Measurements from ENCODE around the gene XRCC6. TPM values are rescaled to one million over a fixed set of nuclear protein-coding genes. Genes with fewer than 3 reads are reported as not detected.
A peak's percentile ranks its signal among the peaks of the same experiment; 100 is the strongest.
"Not testable (repeated sequence)": the region's sequence is repeated elsewhere in the genome, so short reads cannot be mapped to it uniquely, and the experiment has no call there.

The XRCC6 gene
- total RNA-seq, 1 experiment from 2014 or later, result 601 TPM

DNA sequence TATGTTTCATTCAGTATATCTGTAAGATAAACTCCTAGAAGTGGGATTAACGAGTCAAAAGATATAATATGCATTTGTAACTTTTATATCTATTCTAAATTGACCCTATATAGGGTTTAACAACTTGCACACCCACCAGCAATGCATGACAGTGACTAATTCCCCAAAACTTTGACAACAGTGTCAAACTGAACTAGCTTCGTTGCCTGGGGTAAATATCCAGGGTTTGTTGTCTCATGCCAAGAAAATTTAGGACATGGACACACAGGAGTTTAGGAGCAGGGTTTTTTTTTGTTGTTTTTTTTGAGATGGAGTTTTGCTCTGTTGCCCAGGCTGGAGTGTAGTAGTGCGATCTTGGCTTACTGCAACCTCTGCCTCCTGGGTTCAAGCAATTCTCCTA is 62.5 kb downstream of the XRCC6 start:
- no peak for DNase-seq (ENCODE audit: low read depth)

DNA sequence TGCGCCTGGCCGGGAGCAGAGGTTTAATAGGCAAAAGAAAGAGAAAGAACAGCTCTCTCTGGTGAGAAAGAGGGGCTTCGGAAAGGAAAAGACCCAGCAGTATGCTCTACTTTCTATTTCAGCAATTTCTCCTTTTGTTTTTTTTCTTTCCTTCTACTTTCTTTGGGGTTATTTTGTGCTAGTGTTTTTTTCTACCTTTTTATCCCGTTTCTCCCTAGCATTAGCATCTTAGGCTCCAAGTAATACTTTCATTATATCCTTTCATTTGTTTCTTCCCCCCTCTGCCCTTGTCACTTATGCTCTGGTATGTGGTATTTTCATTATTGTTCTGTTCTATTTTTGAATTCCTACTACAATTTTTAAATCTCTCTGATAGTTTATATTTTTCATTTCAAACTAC is 63.1 kb downstream of the XRCC6 start:
- no peak for DNase-seq (ENCODE audit: low read depth)

GRCh38 chr22:41686890-41687289 is 65.8 kb downstream of the XRCC6 start:
- not testable (repeated sequence) for DNase-seq (ENCODE audit: low read depth)

DNA sequence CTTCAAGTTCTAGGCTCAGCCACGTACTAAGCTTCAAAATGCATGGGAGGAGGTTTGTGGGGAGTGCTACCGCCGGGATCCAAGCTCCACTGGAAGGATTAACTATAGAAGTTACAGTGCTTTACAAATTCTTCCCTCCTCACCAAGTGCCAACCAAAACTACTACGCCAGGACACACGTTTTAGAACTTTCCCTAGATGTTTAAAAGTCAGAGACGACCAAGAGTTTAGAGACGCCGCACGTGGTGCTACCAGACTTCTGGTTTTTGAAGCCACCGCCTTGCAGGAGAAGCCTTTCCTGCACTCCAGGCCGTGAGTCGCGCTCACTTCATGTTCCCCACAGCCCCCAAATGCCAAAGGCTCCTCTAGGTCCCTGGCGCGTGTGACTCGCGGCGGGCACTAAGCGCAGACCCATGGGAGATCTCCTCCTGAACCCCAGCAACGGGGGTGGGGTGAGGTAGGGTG is 66.8 kb downstream of the XRCC6 start:
- peak; percentile 7 for DNase-seq (ENCODE audit: low read depth)

DNA sequence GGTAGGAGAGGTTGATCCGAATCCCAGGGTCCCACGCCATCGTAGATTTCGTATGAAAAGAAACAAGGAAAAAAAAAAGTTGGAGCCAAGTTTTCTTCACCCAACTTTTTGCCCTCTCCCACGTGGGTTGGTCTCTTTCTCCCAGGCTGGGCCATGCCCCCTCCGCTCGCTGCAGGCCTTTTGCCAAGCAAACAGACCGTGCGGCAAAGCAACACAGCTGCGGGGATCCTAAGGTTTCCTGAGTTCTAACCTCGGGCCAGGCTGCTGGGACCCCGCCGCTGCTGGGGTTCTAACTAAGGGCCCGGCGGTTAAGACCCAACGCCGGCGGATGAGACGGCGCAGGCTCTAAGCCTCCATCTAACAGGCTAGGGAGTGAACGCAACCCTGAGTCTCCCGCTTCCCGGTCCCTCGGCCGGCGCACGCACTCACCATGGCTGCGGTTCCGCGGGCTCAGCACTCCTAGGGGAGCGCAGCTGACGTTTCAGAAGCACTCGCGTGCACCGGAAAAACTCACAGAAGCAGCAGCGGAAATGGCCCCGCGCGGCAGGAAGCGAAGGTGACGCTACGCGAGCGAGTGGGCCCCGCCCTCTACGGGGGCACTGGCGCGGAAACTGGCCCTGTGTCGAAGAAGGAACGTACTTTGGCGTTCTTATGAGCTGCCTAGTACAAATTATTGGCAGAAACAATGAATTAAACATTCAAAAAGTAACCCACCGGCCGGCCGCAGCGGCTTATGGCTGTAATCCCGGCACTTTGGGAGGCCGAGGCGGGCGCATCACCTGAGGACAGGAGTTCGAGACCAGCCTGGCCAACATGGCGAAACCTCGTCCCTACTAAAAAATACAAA is 67.5 kb downstream of the XRCC6 start, which contains the start of gene SNU13:
TSS of gene SNU13 (minus strand) at position 503 of the 847 bp plus-strand sequence. CDS start at position 432, 71 bp downstream.
- DNase-seq (ENCODE audit: low read depth), result peak; percentile 87

GRCh38 chr22:41690476-41690875 is 69.4 kb downstream of the XRCC6 start:
- DNase-seq (ENCODE audit: low read depth), result no peak

DNA sequence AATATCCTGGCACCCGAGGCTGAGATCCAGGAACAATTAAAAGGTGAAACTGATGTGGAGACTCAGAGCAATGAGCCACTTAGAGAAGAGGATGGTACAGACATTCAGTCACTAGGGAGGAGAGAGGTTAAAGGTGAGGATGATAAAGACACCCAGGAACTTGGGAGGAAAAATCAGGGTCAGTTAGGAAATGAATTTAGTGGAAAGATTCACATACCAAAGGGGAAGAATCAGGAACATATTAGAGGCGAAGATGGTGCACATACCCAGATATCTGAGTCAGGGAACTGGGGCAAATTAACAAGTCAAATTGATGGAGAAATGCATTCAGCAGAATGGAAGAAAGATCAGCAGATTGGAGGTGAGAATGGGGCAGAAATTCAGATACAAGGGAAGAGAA is 74.1 kb downstream of the XRCC6 start:
- DNase-seq (ENCODE audit: low read depth), result no peak

DNA sequence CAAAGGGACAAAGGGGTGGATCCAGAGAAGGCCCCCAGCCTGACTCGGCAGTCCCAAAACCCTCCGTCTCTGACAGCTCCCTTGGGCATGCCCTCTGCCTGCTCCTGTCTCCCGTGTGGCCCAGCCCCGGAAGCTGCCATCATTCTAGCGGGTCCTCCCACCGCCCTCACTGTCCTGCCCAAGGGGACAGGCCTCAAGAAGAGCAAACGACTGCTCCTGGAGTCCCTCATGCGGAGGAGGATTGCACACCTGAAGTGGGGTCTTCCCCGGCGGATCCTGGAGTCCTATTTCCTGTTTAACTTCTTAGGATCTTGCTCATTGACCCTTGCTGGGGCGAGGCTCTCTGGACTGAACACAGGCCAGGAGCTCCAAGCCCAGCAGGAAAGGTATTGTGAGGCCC is 75.6 kb downstream of the XRCC6 start:
- no peak for DNase-seq (ENCODE audit: low read depth)

DNA sequence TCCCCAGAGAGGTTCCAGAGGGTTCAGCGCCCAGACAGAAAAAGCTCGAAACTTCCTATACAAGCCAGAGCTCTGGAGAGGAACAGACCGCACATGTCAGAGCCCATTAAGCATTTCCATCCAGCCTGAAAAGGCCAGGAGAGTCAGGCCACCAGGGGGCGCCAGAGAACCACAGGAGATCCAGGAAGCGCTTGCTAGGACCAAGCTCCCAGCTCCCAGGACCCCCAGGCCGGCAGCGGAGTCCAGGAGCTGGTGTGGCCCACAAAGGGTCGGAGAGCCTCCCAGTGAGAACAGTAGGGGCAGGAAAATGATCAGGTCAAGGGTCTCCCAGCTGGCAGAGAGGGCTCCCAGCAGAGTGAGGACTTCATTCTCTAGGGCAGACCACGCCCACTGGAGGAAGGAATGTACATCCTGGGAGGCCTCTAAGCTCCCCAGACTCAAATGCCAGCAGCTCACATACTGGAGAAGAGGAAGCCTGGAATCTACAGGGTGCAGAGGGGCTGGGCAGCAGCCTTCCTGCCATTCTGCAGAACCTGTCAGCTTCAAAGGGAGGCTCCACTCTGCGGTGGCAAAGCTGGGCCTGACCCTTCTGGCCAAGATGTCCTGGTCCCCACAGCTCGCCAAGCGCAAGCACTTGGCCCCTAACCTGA is 76.2 kb downstream of the XRCC6 start:
- DNase-seq (ENCODE audit: low read depth), result peak; percentile 83

- DNase-seq (ENCODE audit: low read depth), result peak; percentile 4
Observed at GRCh38 chr22:41699264-41700107, 78.4 kb downstream of the XRCC6 start, which contains the start of gene MEI1. Gene MEI1, plus strand, starts transcription at chr22:41699503. Its CDS starts 36 bp downstream, at chr22:41699539.

DNA sequence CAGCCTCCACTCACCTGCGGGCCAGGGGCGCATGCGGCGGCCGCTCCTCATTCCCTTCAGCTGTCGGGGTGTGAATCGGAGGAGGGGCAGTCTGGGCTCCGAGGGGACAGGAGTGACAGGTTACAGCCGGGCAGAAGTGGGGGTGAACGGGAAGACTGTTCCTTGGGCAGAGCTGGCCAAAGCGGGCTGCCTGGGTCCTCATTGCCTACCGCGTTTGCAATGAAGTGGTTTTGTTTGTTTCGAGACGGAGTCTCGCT is 78.9 kb downstream of the XRCC6 start:
- no peak for DNase-seq (ENCODE audit: low read depth)

DNA sequence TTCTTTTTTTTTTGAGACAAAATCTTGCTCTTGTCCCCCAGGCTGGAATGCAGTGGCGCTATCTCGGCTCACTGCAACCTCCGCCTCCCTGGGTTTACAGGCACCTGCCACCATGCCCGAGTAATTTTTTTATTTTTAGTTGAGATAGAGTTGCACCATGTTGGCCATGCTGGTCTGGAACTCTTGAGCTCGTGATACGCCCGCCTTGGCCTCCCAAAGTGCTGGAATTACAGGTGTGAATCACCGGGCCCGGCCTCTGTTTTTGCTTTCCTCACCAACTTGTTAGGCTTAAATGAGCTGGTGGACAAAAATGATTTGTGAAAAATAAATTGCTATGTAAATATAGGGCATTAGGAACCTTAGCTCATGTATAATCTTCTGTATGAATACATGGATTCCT is 81.7 kb downstream of the XRCC6 start:
- no peak for DNase-seq (ENCODE audit: low read depth)

DNA sequence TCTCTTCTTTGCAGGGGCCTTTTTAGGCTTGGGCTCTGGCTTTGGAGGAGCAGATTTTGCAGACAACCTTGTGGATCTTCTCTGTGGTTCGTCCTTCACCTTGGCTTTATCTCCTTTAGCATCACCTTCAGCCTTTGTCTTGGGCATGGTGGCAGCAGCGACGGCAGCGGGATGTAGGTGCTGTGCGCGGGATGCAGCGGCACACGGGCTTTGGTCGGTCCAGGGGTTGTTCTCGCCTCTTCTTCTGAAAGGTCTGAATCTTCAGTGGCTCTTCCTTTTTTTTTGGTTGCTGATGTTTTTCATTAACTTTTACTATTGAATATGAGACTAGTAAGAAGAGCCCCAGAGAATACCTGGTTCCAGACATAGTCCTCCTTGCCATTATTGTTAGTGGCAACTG is 88.2 kb downstream of the XRCC6 start:
- no peak for DNase-seq (ENCODE audit: low read depth)

- DNase-seq (ENCODE audit: low read depth), result peak; percentile 44
Observed at GRCh38 chr22:41713004-41713403, 91.9 kb downstream of the XRCC6 start.

Small RNAs within 50 kb of the gene (small RNA-seq; reads per million reads assigned to genes)
- not detected for gene HMGN2P10
- not detected for gene RF00019
- not detected for gene RNU6-476P

Other genes with a start within 250 kb of the XRCC6 start
- 4.1 and 6.7 TPM in 2 replicates for gene TEF, start 239.4 kb upstream of the XRCC6 start, total RNA-seq (2014; rRNA removed; shearing (Covaris generic))
- 14.2 and 23.8 TPM in 2 replicates for gene TOB2, start 174.5 kb upstream of the XRCC6 start, total RNA-seq (2014; rRNA removed; shearing (Covaris generic))
- gene PHF5A, start 152.6 kb upstream of the XRCC6 start, total RNA-seq (2014; rRNA removed; shearing (Covaris generic)), result 147 and 167 TPM in 2 replicates
- gene ACO2, start 152.2 kb upstream of the XRCC6 start, total RNA-seq (2014; rRNA removed; shearing (Covaris generic)), result 75.6 and 86.8 TPM in 2 replicates
- 21.5 and 26.6 TPM in 2 replicates for gene POLR3H, start 76.8 kb upstream of the XRCC6 start, total RNA-seq (2014; rRNA removed; shearing (Covaris generic))
- gene CSDC2, start 60.3 kb upstream of the XRCC6 start, total RNA-seq (2014; rRNA removed; shearing (Covaris generic)), result 0.08 and 0.13 TPM in 2 replicates
- gene PMM1, start 31.5 kb upstream of the XRCC6 start, total RNA-seq (2014; rRNA removed; shearing (Covaris generic)), result 7.2 and 9.1 TPM in 2 replicates
- gene DESI1, start 252 bp upstream of the XRCC6 start, total RNA-seq (2014; rRNA removed; shearing (Covaris generic)), result 71.2 and 102 TPM in 2 replicates
- gene SNU13, start 67.6 kb downstream of the XRCC6 start, total RNA-seq (2014; rRNA removed; shearing (Covaris generic)), result 229 and 305 TPM in 2 replicates
- gene MEI1, start 78.2 kb downstream of the XRCC6 start, total RNA-seq (2014; rRNA removed; shearing (Covaris generic)), result 1.4 and 2.4 TPM in 2 replicates
- gene CCDC134, start 179.4 kb downstream of the XRCC6 start, total RNA-seq (2014; rRNA removed; shearing (Covaris generic)), result 6.4 and 9.8 TPM in 2 replicates
- 62.0 and 75.9 TPM in 2 replicates for gene SREBF2, start 211.8 kb downstream of the XRCC6 start, total RNA-seq (2014; rRNA removed; shearing (Covaris generic))

Measured in HT1080 (cell line).